Peyer's patch (tissue), 4 donors: ENCODE measurements around the gene NHLRC4.

Experiments
- CTCF ChIP-seq, 6 experiments: fragments of 450-650 bp in 4 of 6; fragments of 200-600 bp in 2 of 6; sonication (generic) in 1 of 6; IDR thresholded peaks; one replicate each; pipeline ENCODE4 v1.5.1; 2017 to 2019; ENCODE audit warnings: antibody characterized with exemption in 6 of 6, mild to moderate bottlenecking in 3 of 6, moderate library complexity in 1 of 6
- POLR2A ChIP-seq, 2 donors: fragments of 450-650 bp; IDR thresholded peaks; one replicate each; pipeline ENCODE4 v1.5.1; 2017; ENCODE audit warnings: antibody characterized with exemption in 2 of 2, mild to moderate bottlenecking in 2 of 2, moderate library complexity in 2 of 2

- TF ChIP-seq CTCF (IDR thresholded peaks at IDR 0.05) (no peak), POLR2A (IDR thresholded peaks at IDR 0.05) (peak; percentile 12 to 31)
Observed at GRCh38 chr16:525520-526180, 41.2 kb upstream of the NHLRC4 start.
